K562 (cell line): ENCODE measurements around the gene MGAT1.
A peak's percentile ranks its signal among the peaks of the same experiment; 100 is the strongest.

Experiments
- CTCF ChIP-seq, 3 experiments: IDR thresholded peaks in 2 of 3; conservative IDR thresholded peaks in 1 of 3; 2 replicates each; pipeline ENCODE4 v1.5.1; 2011 to 2012; ENCODE audit warnings: low read length in 3 of 3, mild to moderate bottlenecking in 3 of 3, control low read depth in 2 of 3, improper control_type of control experiment in 1 of 3, inconsistent platforms in 1 of 3, low read depth in 1 of 3, mixed read lengths in 1 of 3, moderate library complexity in 1 of 3; ENCODE audit not compliant: insufficient read depth in 2 of 3
- DACH1 ChIP-seq: fragments of 450-650 bp; IDR thresholded peaks from 2 replicates; pipeline ENCODE4 v1.6.1; 2018; ENCODE audit not compliant: partially characterized antibody
- EZH2 ChIP-seq: IDR thresholded peaks from 2 replicates; pipeline ENCODE4 v1.6.1; 2012; ENCODE audit warnings: low read depth, mild to moderate bottlenecking, inconsistent platforms, low read length, borderline replicate concordance
- HDAC6 ChIP-seq: IDR thresholded peaks from 2 replicates; pipeline ENCODE4 v1.6.1; 2012; ENCODE audit warnings: low read depth, mild to moderate bottlenecking, control low read depth, inconsistent platforms, low read length, moderate library complexity
- LARP7 ChIP-seq: fragments of 450-650 bp; IDR thresholded peaks from 2 replicates; pipeline ENCODE4 v1.6.1; 2016
- NFRKB ChIP-seq: fragments of 450-650 bp; IDR thresholded peaks from 2 replicates; pipeline ENCODE4 v1.6.1; 2016; ENCODE audit warnings: low read depth
- PHF21A ChIP-seq: fragments of 450-650 bp; IDR thresholded peaks from 2 replicates; pipeline ENCODE4 v1.6.1; 2017; ENCODE audit warnings: low read depth, borderline replicate concordance
- POLR2A ChIP-seq: fragments of 450-650 bp; conservative IDR thresholded peaks from 2 replicates; pipeline ENCODE4 v1.6.1; 2016
- RHOXF2B ChIP-seq: fragments of 250-450 bp; sonication (Bioruptor Pico); conservative IDR thresholded peaks from 2 replicates; pipeline ENCODE4 v1.5.1; 2021
- SAP30 ChIP-seq: fragments of 200-600 bp; sonication (generic); IDR thresholded peaks from 2 replicates; pipeline ENCODE4 v1.6.1; 2012; ENCODE audit warnings: borderline replicate concordance, low read depth, mild to moderate bottlenecking, moderate library complexity, low read length, control low read depth, inconsistent platforms; ENCODE audit not compliant: insufficient read depth, poor library complexity, severe bottlenecking
- TBP ChIP-seq: optimal IDR thresholded peaks from 2 replicates; pipeline ENCODE3; 2011; ENCODE audit warnings: low read depth, low read length, improper control_type of control experiment
- TEAD2 ChIP-seq: fragments of 450-650 bp; IDR thresholded peaks from 2 replicates; pipeline ENCODE4 v1.6.1; 2016; ENCODE audit warnings: missing genetic modification characterization, control low read depth, missing compliant biosample characterization
- THRAP3 ChIP-seq: fragments of 450-650 bp; IDR thresholded peaks from 2 replicates; pipeline ENCODE4 v1.6.1; 2016; ENCODE audit warnings: mild to moderate bottlenecking, inconsistent platforms, borderline replicate concordance

- TF ChIP-seq DACH1 (no peak), SAP30 (no peak), LARP7 (no peak; the same call in 1 of the 2 replicates), POLR2A (peak; percentile 51; the same call in 1 of the 2 replicates), NFRKB (0 out of 2 replicates have a peak, but pooled peaks have one; percentile 7), RHOXF2B (CRISPR knock-in tag) (no peak), TBP (no peak), CTCF (IDR thresholded peaks at IDR 0.05 in 2 of 3, conservative IDR thresholded peaks at IDR 0.05 in 1 of 3; ENCODE audit: insufficient read depth in 2 of 3, low read depth in 1 of 3, low read length in 3 of 3) (no peak), PHF21A (no peak), THRAP3 (no peak), TEAD2 (tag) (0 out of 2 replicates have a peak, but pooled peaks have one; percentile 32), HDAC6 (no peak), EZH2 (no peak)
These were observed 7.0 kb upstream of the MGAT1 start for GRCh38 chr5:180809403-180810209.
